HK-2 (cell line): ENCODE measurements around the gene MAGI1.
"Not testable (repeated sequence)": the region's sequence is repeated elsewhere in the genome, so short reads cannot be mapped to it uniquely, and the experiment has no call there.

ENCODE experiments used
- DNase-seq: peaks from one replicate; pipeline ENCODE4 v3.0.0-alpha.2; 2018; ENCODE audit not compliant: unreplicated experiment

MAGI1 gene

GRCh38 chr3:65565744-65566143 is 473.0 kb downstream of the MAGI1 start:
- DNase-seq, result not testable (repeated sequence)

DNA sequence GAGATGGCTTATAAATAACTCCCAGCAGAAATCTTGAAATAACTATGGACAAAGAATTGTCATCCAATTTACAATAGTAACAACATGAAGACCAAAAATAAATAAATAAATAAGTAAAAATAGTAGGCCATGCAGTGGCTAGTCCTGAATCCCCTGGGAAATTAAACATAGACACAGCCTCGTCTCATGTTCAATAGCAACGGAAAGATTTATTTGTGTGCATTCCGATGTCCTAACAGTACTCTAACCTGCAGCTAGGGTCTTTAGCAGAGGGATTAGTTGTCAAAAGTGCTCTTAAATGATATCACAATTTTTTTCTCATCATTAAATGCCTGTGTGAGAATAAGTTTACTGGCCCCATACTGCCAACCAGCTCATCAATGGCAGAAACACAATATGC is 474.2 kb downstream of the MAGI1 start:
- DNase-seq, result no peak

- DNase-seq, result no peak
Measured at GRCh38 chr3:65563861-65564260, 474.9 kb downstream of the MAGI1 start.

DNA sequence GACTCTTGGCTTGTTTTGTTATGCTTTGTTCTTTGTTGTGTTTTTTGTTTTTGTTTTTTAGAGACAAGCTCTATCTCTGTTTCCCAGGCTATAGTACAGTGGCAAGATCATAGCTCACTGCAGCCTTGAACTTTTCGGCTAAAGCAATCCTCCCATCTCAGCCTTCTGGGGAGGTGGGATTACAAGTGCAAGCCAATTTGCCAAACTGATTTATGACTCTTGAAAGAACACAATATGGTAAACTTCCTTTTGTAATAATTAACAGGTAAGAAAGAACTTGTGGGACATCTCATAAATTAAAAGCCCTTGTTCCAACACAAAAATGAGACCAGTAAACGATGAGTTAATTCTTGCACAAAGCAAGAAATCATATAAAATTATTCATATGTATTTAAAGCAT is 476.3 kb downstream of the MAGI1 start:
- no peak for DNase-seq

GRCh38 chr3:65561617-65562016 is 477.1 kb downstream of the MAGI1 start:
- no peak for DNase-seq

GRCh38 chr3:65560901-65561300 is 477.8 kb downstream of the MAGI1 start:
- DNase-seq, result no peak

DNA sequence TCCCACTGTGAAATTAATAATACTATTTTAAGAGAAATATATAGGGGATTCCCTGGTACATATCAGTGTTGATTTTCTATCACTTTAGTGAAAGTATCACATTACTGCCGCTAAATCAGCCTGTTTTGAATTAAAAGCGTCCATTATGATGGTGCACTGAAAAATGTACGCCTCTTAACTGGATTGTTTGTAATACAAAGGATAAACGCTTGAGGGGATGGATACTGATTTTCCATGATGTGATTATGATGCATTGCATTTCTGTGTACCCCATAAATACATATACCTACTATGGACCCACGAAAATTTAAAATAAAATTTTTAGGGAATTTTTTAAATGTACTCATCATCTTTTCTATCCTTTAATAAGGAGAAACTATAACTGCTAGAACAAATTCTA is 478.6 kb downstream of the MAGI1 start:
- no peak for DNase-seq

DNA sequence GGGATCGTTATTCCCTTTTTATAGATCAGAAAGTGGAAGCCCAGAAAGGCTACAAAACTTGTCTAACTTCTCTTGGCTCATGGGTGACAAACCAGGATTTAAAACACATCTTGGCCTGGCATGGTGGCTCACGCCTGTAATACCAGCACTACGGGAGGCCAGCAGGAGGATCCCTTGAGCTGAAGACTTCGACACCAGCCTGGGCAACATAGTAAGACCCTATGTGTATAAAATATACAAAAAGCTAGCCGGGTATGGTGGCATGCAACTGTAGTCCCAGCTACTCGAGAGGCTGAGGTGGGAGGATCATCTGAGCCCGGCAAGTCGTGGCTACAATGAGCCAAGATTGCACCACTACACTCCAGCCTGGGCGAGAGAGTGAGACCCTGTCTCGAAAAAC is 479.1 kb downstream of the MAGI1 start:
- no peak for DNase-seq

GRCh38 chr3:65558826-65559225 is 479.9 kb downstream of the MAGI1 start:
- no peak for DNase-seq

DNA sequence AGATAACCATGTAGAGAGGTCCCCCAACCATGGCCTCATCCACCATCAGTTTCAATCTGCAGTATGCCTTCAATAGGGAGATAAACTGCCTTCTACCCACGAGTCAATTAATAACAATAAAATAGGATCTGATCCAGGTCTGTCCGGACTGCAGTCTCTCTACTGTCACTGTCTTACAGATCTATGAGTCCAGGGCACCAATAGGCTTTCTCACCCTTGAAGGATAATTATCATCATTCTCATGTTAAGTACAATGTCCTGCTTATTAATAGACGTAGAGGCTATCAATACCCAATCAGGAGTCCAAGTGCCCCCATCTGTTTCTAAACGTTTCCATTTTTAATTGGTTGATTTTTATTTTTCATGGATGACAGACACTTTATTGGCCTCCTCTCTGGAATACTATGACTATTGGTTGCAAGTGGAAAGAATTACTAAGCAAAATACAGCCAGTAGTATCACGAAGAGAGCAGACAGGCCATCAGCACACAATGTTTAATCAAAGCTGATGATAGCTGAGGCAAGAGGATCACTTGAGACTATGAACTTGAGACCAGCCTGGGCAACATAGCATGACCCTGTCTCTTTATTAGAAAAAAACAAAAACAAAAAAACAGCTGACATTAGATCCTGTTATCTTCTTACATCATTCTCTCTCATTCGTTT is 480.7 kb downstream of the MAGI1 start:
- DNase-seq, result no peak

DNA sequence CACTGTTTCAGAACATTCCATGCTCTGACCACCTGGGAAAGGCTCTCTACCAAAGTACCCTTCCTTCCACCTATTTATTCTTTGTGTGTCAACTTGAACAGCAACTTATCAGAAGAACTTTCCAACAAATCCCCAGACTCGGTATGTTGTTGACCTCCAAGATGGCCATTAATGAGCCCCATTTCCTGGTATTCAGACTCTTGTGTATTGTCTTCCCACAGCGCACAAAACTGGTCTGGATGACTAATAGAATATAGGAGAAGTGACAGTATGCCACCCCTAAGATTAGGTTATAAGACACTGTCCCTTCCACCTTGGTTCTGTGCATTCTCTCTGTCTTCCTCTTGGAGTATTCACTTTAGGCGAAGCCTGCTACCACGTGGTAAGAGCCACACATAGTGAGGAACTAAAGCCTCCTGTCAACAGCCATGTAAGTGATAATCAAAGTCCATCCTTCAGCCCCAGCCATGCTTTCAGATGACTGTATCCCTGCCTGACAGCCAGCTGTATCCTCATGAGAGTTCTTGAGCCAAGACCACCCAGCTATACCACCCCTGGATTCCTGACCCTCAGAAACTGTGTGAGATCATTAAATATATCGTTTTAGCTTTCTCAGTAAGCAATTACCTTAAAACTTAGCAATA is 481.7 kb downstream of the MAGI1 start:
- DNase-seq, result no peak

GRCh38 chr3:65552434-65552833 is 486.3 kb downstream of the MAGI1 start:
- DNase-seq, result no peak

GRCh38 chr3:65551945-65552344 is 486.8 kb downstream of the MAGI1 start:
- no peak for DNase-seq

GRCh38 chr3:65550137-65550536 is 488.6 kb downstream of the MAGI1 start:
- DNase-seq, result no peak

GRCh38 chr3:65549626-65549959 is 489.1 kb downstream of the MAGI1 start:
- no peak for DNase-seq

DNA sequence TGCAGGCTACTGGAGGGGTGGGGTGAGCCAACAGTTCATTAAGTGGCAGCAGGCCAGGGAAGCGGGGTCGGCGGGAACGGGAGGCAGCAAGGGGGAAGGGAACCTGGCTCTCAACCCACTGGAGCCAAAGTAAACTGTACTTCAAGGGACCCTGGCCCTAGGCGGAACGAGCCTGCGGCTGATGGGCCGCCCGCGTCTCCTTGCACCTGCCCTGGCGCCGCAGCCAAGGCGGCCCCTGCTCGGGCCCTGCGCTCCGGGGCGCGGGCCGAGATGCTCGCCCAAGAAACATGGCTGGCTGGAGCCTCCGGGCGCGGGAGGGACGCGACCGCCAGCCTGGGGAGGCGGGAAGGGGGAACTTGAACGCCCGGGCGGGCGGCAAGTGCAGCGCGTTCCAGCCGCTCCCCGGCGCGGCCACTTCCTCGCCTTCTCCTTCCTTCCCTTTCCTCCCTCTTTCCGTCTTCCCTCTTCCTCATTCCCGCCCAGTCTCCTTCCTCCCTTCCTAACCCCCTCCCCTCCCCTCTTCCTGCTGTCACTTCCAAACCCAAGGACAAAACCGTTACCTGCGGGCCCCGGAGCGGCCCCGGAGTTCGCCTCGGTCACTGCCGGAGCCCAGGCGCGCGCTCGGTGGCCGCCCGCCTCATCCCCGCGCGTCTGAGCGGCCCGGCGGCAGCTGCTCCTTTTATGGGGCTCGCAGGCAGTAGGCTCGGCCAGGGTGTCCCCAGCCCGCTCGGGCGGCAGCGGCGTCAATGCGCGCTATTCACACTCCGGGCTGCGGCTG is 489.7 kb downstream of the MAGI1 start:
- no peak for DNase-seq

DNA sequence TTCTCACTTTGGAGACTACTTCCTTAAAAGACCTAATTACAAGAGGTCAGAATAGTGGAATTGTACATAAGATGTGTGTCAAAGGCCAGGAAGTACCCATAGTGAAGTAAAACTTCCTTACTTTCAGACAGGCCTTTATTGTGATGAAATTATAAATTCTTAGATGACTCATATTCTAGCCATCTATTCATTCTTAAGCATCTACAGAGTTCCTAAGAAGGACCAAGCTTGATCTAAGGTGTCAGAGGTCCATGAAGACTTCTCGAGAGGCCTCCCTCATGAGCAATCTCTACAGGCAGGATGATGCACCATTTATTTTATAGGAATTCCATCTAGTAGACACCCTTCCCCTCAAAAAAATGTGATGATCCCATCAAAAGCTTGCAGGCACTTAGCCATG is 493.3 kb downstream of the MAGI1 start:
- DNase-seq, result no peak

GRCh38 chr3:65543391-65543790 is 495.3 kb downstream of the MAGI1 start:
- DNase-seq, result not testable (repeated sequence)

- DNase-seq, result no peak
Measured at GRCh38 chr3:65540666-65541065, 498.1 kb downstream of the MAGI1 start.

GRCh38 chr3:65539616-65540015 is 499.1 kb downstream of the MAGI1 start:
- no peak for DNase-seq

DNA sequence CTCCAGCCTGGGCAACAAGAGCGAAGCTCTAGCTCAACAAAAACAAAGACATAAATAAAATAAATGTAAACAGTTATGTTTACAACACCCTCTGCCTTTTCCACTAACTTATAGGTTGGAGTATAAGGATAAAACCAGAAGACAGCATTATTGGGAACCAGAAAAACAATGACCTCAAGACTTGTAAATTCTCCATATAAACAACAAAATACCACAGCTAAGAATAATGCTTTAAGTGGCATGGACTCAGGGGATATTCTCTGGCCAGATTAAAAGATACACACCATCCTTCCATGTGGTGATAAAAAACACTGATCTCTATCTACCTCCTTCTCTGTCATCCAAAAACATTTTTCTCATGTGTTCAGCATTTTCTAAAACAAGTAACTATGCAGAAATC is 500.6 kb downstream of the MAGI1 start:
- DNase-seq, result no peak

DNA sequence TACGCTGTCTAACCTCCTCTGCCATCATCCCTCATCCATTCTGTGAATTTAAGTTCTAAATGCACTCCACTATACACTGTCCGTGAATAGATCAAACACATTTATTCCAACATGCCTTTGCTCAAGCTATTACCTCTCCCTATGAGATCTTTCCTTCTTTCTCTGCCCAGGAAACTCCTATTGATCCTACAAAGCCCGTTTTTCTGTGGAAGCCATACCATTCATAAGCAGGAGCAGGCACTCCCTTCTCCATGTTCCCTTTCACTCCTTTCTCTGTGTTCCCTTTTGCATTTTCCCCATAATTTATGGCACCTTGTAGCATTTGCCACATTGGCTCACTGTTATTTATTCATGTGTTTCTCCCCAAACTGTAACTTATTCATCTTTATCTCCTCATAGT is 501.6 kb downstream of the MAGI1 start:
- no peak for DNase-seq

GRCh38 chr3:65535260-65535659 is 503.5 kb downstream of the MAGI1 start:
- no peak for DNase-seq
